ENCODE data around the gene KCNJ9.

The KCNJ9 gene

DNA sequence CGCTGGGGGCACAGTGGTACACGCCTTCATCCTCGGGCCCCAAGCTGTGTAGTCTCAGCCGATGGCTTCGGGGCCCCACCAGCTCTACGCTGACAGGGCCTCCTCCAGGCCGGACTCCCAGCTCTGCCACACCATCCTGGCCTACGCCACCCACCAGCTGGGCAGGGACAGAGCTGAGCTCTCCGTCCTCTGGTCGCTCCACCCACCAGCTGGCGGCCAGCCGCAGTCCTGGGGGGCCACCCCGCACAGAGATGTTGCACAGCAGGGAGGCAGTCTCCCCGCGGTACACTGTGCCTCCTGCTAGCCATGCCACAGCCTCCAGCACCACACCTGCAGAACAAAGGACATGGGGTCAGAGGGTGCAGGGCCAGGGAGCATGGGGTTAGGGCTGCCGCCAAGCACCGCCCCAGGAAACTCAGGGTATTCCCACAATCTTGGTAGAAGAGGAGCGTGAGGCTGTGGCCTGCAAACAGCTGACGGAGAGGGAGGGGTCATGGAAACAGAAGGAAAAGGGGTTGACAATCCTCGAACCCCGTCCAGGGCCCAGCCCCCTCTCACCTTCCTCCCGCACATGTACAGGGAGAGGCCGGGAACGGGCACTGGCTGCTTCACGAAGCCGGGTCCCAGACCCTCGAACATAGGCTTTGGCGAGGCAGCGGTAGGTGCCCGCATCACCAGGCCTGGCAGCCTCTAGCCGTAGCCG is 11.2 kb downstream of the KCNJ9 start:
- H3K27ac ChIP-seq, result no peak overlapping the region
- no peak overlapping the region for H3K4me3 ChIP-seq (ENCODE audit: low read depth, low read length)
- H3K36me3 ChIP-seq, result peaks cover 5% of the 10 kb centered on the region
- no peaks in the 10 kb centered on the region for H3K27me3 ChIP-seq (ENCODE audit: insufficient read depth, low read depth, severe bottlenecking)
- no peaks in the 10 kb centered on the region for H3K9me3 ChIP-seq (ENCODE audit: severe bottlenecking)
- DNase-seq, result no peak
- TF ChIP-seq CTCF (IDR thresholded peaks at IDR 0.05; ENCODE audit: low read depth, low read length), result no peak

GRCh38 chr1:160093069-160093395 is 11.7 kb downstream of the KCNJ9 start:
- no peak for TF ChIP-seq CTCF (IDR thresholded peaks at IDR 0.05; ENCODE audit: low read depth, low read length)
- Histone ChIP-seq H3K27me3 (ENCODE audit: insufficient read depth, low read depth, severe bottlenecking) (no peaks in the 10 kb centered on the region), H3K4me3 (ENCODE audit: low read depth, low read length) (no peak overlapping the region), H3K27ac (no peak overlapping the region), H3K9me3 (ENCODE audit: severe bottlenecking) (no peaks in the 10 kb centered on the region), H3K36me3 (peaks cover 5% of the 10 kb centered on the region)
- no peak for DNase-seq

GRCh38 chr1:160093624-160094290 is 12.4 kb downstream of the KCNJ9 start:
- Histone ChIP-seq H3K36me3 (peaks cover 5% of the 10 kb centered on the region), H3K9me3 (ENCODE audit: severe bottlenecking) (no peaks in the 10 kb centered on the region), H3K4me3 (ENCODE audit: low read depth, low read length) (no peak overlapping the region), H3K27ac (no peak overlapping the region), H3K27me3 (ENCODE audit: insufficient read depth, low read depth, severe bottlenecking) (no peaks in the 10 kb centered on the region)
- no peak for DNase-seq
- TF ChIP-seq CTCF (IDR thresholded peaks at IDR 0.05; ENCODE audit: low read depth, low read length), result no peak

DNA sequence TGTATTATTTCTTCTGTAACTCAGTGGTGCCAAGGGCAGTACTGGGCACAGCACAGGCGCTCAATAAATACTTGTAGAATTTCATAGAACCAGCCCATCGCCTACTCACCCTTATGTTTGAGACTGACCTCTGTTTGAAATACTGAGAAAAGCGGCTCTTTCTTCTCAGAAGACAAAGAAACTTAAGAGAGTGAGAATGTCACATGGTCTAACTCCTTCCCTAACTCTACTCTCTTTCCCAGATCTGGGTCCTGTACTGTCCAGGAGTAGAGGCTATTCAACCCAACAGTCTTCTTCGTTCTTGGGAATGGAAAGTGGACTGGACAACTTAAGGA is 12.9 kb downstream of the KCNJ9 start:
- no peak for DNase-seq
- Histone ChIP-seq H3K27ac (no peak overlapping the region), H3K9me3 (ENCODE audit: severe bottlenecking) (no peaks in the 10 kb centered on the region), H3K36me3 (peaks cover 5% of the 10 kb centered on the region), H3K27me3 (ENCODE audit: insufficient read depth, low read depth, severe bottlenecking) (no peaks in the 10 kb centered on the region), H3K4me3 (ENCODE audit: low read depth, low read length) (no peak overlapping the region)
- no peak for TF ChIP-seq CTCF (IDR thresholded peaks at IDR 0.05; ENCODE audit: low read depth, low read length)

DNA sequence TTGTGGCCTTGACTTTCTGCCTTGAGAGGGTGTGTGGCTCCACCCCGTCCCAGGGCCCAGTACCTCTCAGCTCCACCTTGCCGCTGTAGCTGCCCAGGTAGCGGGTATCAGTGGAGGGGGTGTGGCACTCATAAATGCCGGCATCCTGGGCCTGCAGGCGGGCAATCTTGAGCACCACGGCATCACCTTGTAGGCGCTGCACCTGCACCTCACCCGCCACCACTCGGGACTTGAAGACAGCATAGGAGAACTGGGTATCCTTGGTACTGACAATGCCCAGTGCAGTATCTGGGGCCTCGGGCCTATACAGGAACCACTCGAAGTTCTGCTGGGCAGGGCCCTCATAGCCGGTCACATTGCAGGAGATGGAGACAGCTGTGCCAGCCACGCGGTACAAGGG is 13.5 kb downstream of the KCNJ9 start:
- Histone ChIP-seq H3K27ac (no peak overlapping the region), H3K36me3 (peaks cover 5% of the 10 kb centered on the region)
- TF ChIP-seq CTCF (IDR thresholded peaks at IDR 0.05; ENCODE audit: low read depth, low read length), result no peak

More for the DNA sequence above, 13.5 kb downstream of the KCNJ9 start:
- Histone ChIP-seq H3K27me3 (ENCODE audit: insufficient read depth, low read depth, severe bottlenecking) (no peaks in the 10 kb centered on the region), H3K4me3 (ENCODE audit: low read depth, low read length) (no peak overlapping the region), H3K9me3 (ENCODE audit: severe bottlenecking) (no peaks in the 10 kb centered on the region)
- no peak for DNase-seq

Data from WERI-Rb-1 (cell line).